HG03095 (cell line): ENCODE results near the gene BPIFB3.

Source experiments
- ATAC-seq: cut with Tn5 transposase; IDR thresholded peaks from one replicate; pipeline ENCODE4 v1.9.1; 2021; ENCODE audit warnings: moderate library complexity; ENCODE audit not compliant: unreplicated experiment

BPIFB3 gene

GRCh38 chr20:33015700-33016580, 37.8 kb upstream of the BPIFB3 start:
- ATAC-seq, result no peak

- no peak for ATAC-seq
Measured at GRCh38 chr20:33016581-33017109, 37.1 kb upstream of the BPIFB3 start.

- ATAC-seq, result no peak
Measured at GRCh38 chr20:33017542-33017941, 36.2 kb upstream of the BPIFB3 start.

- ATAC-seq, result no peak
Measured at GRCh38 chr20:33018169-33018931, 35.4 kb upstream of the BPIFB3 start.

- no peak for ATAC-seq
Measured at GRCh38 chr20:33019465-33020277, 34.0 kb upstream of the BPIFB3 start.

GRCh38 chr20:33020278-33021161, 33.2 kb upstream of the BPIFB3 start:
- ATAC-seq, result no peak

GRCh38 chr20:33021879-33022278, 31.8 kb upstream of the BPIFB3 start:
- no peak for ATAC-seq

- ATAC-seq, result no peak
Measured at GRCh38 chr20:33022289-33022688, 31.4 kb upstream of the BPIFB3 start.

GRCh38 chr20:33022694-33023438, 30.8 kb upstream of the BPIFB3 start:
- ATAC-seq, result no peak

GRCh38 chr20:33023439-33024242, 30.1 kb upstream of the BPIFB3 start:
- ATAC-seq, result no peak

- no peak for ATAC-seq
Measured at GRCh38 chr20:33024243-33024560, 29.5 kb upstream of the BPIFB3 start.

GRCh38 chr20:33024609-33025317, 28.9 kb upstream of the BPIFB3 start:
- no peak for ATAC-seq

GRCh38 chr20:33025318-33025876, 28.3 kb upstream of the BPIFB3 start:
- ATAC-seq, result no peak

GRCh38 chr20:33026072-33026778, 27.5 kb upstream of the BPIFB3 start:
- ATAC-seq, result no peak

- no peak for ATAC-seq
Measured at GRCh38 chr20:33026779-33027759, 26.6 kb upstream of the BPIFB3 start.
